LNCAP (cell line): ENCODE measurements around the gene DDX27.
A peak's percentile ranks its signal among the peaks of the same experiment; 100 is the strongest.

ENCODE experiments used
- TF ChIP-seq, protein P1 (sequence below): fragments of 450-650 bp; IDR thresholded peaks from 2 replicates; pipeline ENCODE4 v1.5.1; 2017; ENCODE audit warnings: mild to moderate bottlenecking

Gene DDX27

DNA sequence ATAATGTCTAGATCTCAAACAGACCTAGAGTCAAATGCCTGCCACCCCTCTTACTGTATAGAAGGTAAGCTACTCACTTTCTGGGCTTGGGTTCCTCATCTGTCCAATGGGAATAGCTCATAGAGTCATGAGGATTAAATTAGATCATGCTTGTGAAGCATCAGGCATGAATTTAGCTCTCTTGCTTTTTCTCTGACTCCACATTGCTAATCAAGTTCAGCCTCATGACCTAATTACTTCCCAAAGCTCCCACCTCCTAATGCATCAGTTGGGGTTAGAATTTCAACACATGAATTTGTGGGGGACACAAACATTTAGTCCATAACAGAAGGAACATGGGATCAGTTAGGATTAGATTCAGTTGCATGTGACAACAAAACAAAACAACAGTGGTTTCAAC is 4.6 kb upstream of the DDX27 start:
- TF ChIP-seq, protein P1, sequence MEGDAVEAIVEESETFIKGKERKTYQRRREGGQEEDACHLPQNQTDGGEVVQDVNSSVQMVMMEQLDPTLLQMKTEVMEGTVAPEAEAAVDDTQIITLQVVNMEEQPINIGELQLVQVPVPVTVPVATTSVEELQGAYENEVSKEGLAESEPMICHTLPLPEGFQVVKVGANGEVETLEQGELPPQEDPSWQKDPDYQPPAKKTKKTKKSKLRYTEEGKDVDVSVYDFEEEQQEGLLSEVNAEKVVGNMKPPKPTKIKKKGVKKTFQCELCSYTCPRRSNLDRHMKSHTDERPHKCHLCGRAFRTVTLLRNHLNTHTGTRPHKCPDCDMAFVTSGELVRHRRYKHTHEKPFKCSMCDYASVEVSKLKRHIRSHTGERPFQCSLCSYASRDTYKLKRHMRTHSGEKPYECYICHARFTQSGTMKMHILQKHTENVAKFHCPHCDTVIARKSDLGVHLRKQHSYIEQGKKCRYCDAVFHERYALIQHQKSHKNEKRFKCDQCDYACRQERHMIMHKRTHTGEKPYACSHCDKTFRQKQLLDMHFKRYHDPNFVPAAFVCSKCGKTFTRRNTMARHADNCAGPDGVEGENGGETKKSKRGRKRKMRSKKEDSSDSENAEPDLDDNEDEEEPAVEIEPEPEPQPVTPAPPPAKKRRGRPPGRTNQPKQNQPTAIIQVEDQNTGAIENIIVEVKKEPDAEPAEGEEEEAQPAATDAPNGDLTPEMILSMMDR, result no peak

DNA sequence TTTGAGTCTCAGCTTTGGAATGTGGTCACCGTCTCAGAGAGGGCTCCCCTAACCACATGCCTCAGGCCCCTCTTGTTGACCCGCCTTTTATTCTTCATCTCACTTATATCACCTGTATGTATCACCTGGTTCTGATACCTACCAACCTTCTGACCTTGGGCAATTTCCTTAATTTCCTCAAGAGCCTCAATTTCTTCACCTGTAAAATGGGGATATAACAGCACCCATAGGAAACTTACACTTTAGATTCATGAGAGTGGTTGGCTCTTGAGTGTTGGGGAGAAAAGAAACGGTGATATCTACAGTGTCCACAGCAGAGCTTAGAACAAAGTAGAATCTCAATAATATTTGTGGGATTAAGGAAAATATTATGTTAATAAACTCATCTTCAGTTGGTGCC is 4.0 kb upstream of the DDX27 start:
- TF ChIP-seq, protein P1, result no peak

DNA sequence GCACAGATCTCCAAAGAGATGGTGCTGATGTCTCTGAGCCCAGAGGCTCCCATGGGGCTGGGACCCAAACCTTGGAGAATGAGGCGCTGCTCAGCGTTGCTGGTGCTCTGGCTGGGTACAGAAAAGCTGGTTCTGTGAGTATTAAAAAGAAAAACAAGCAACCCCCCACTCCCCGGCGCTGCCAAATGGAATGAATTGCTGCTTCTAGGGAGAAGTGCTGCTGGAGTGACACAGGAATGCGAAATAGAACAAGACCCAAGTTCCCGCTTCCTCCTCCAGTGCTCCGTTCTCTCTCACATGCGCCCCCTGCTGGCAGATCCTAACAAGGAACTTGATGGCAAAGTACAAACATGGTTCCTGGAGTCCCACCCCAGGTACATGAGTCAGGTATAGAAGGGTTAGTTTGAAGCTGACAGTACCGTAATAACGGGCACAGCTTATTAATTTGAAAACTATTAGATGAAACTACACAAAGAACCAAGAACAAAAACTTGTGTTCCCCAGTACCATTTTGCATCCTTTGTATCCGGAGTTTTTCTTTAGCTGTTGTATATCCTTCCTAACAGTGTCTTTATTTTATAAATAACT is 2.1 kb upstream of the DDX27 start:
- TF ChIP-seq, protein P1, result peak; percentile 69

DNA sequence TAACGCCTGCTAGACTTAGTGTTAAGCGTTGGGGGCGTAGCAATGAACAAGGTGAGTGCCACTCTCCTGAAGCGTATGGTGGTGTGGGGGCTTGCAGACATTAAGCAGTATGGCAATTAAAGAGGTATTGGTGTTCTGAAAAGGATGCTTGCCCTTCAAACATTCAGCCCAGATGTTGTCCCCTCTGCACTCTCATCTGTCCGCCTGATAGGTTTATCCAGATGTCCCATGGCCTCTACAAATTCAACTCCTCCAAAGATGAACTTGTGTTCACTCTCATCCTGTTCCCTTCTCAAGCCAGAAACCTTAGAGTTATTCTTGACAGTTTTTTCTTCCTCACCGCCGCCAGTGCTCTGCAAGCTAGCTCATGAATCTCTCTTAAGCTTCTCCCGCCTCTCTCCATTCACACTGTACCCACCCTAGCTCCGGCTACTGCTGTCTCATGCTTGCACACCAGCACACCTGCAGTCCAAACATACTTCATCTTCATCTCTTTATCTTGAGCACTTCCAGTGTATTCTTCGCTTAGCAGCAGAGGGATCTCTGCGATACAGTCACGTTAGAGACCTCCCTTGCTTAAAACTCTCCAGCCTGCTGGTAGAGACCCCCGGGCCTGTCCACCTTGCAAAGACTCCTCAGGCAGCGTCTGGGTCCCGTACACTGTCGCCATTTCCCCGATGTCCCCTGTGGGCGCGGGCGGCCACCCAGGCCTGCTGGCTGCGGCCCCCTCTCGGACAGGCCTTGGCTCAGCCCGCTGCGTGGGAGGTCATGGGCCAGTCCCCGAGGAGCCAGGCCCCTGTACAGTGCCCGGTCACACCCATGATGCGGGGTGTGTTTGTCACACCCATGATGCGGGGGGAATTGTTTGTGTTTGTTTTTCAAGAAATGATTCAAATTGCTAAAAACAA is 962 bp downstream of the DDX27 start:
- TF ChIP-seq, protein P1, result no peak

DNA sequence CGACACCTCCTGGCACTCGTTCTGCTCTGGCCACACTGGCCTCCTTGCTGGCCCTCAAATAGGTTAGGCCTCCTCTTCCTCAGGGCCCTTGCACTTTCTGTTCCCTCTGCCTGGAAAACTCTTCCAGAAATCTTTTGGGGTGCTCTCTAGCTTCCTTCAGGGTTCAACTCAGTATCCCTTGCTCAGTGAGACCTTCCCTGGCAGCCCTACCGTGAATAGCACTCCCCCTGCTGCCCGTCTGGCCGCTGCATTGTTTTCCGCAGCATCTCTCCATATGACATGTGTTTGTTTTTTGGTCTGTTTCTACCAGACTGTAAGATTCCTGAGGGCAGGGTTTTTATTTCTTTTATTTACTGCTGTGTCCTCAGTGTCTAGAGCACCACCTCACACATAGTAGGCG is 6.7 kb downstream of the DDX27 start:
- TF ChIP-seq, protein P1, result no peak

DNA sequence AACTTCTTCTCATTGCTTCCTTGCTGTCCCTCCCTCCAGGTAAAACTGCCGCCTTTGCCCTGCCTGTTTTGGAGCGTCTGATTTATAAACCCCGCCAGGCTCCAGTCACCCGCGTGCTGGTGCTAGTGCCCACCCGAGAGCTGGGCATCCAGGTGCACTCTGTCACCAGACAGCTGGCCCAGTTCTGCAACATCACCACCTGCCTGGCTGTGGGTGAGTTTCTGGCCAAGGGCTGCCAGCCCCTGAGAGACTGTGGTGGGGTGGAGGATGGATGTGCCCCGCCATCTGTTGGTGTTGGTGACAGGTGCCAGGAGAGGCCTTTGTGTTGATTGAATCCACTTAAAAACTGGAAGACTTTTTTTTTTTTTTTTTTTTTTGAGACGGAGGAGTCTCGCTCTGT is 9.5 kb downstream of the DDX27 start:
- TF ChIP-seq, protein P1, result no peak

DNA sequence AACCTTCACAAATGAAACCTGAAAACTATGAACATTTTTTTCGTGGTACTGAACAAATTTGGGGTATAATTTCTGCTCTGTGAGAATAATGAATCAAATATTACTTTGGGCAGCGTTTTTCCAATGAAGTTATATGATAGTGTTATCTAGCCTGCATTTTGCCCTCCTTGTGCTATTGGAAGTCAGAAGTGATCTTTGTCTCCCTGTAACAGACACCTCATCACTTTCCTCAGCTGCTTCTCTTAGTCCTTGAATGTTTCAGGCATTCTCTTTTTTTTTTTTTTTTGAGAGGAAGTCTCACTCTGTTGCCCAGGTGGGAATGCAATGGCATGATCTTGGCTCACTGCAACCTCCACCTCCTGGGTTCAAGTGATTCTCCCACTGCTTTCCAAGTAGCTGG is 10.2 kb downstream of the DDX27 start:
- TF ChIP-seq, protein P1, result no peak
